GM11168 (cell line): ENCODE data around the gene UBE4A.
"Not testable (repeated sequence)": the region's sequence is repeated elsewhere in the genome, so short reads cannot be mapped to it uniquely, and the experiment has no call there.

Experiments used
- in situ Hi-C: fragments of 300-500 bp; cut with MboI; formaldehyde crosslinking; loops from one replicate; pipeline ENCODE4 v1.12.0; 2022; ENCODE audit warnings: low sequenced_read_pairs; ENCODE audit not compliant: unreplicated experiment

The UBE4A gene

GRCh38 chr11:118398791-118399559, 39.6 kb downstream of the UBE4A start:
- in situ Hi-C loops, result loop anchor here (25.0 kb wide), 1 partner anchor 88 kb away; no protein-coding TSS in a partner anchor

GRCh38 chr11:118401151-118401879, 41.9 kb downstream of the UBE4A start, which contains the start of gene ATP5MG:
ATP5MG (plus strand) TSS chr11:118401606; CDS start chr11:118401666, 60 bp downstream.
- in situ Hi-C loops, result no loop called here

GRCh38 chr11:118401880-118402590, 42.6 kb downstream of the UBE4A start:
- in situ Hi-C loops, result no loop called here

GRCh38 chr11:118402594-118402993, 43.2 kb downstream of the UBE4A start:
- in situ Hi-C loops, result not testable (repeated sequence)

GRCh38 chr11:118406599-118407166, 47.3 kb downstream of the UBE4A start:
- in situ Hi-C loops, result no loop called here

DNA sequence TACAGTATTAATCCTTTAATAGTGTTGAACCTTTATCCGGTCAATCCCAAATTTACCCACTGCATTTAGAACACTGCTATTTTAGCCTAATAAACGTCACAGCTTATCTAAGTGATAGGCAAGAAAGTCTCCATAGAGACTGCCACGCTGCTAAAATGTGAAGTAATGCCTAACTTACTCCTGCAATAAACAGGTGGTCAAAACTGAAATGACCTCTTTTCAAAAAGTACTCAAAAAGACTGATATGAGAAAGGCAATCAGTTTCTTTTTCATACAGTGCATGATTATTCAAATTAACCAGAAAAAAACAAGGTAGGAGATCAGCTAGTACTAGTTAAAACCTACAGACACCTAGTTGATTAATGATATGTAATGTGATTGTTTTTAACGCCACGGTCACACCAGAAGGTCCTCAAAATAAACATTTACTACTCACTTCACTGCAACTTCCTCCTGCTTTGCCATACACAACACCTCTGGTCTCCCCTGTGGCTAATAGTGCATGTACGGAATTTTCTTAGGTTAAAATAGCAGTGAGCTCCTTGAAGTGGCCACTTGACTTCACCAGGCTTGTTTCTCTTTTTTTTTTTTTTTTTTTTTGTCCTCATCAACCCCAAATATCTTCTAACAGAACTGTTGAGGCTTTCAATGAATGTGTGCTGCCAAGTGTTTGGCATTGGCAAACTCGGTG, 50.8 kb downstream of the UBE4A start:
- in situ Hi-C loops, result no loop called here

GRCh38 chr11:118411530-118411929, 52.1 kb downstream of the UBE4A start:
- in situ Hi-C loops, result no loop called here

GRCh38 chr11:118412921-118413320, 53.5 kb downstream of the UBE4A start:
- in situ Hi-C loops, result no loop called here

DNA sequence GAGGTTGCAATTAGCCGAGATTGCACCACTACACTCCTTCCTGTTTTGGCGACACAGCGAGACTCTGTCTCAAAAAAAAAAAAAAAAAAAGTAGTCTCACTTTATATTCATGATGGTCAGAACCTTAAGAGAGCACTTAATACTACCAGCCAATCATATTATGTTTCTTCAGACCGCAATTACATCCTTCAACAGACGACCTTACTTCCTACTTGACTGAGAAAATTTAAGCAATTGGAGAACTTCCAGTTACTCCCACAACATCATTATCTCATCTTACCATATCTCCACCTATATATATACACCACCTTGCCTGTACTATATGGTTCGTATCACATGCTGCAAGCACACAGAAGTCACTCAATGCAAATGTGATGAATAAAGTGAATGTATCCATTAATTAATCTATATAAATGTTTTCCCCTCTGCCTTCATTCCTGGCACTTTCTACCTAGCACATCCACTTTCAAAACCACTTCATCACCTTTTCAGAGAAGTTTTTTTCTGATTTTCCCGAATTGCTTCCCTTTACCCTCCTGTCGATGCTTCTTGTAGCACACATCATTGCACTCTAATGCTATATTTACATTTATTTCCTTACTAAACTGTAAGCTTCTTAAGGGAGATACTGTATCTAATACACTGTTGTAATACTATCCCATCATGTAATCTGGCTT, 55.8 kb downstream of the UBE4A start:
- in situ Hi-C loops, result no loop called here

GRCh38 chr11:118415739-118416068, 56.3 kb downstream of the UBE4A start:
- in situ Hi-C loops, result no loop called here

- in situ Hi-C loops, result not testable (repeated sequence)
Observed at GRCh38 chr11:118416900-118417299, 57.5 kb downstream of the UBE4A start.

DNA sequence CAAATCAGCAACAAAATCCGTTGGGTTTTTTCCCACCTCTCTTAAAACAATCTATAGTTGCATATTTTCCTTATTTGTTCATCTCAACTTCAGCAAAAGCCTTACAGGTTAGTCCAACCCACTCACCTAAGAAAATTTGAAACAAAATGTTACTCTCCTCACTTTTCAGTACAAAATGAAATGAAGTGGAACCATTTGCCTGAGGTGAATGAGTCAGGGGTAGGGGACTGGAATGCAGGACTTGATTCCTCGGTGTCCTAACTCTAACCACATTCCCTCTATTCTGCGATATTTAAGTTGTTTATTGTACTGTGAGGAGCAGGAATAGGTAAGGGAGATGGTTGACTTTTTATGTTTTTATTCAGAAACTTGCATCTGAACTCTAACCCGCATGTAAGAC, 58.4 kb downstream of the UBE4A start:
- in situ Hi-C loops, result no loop called here

DNA sequence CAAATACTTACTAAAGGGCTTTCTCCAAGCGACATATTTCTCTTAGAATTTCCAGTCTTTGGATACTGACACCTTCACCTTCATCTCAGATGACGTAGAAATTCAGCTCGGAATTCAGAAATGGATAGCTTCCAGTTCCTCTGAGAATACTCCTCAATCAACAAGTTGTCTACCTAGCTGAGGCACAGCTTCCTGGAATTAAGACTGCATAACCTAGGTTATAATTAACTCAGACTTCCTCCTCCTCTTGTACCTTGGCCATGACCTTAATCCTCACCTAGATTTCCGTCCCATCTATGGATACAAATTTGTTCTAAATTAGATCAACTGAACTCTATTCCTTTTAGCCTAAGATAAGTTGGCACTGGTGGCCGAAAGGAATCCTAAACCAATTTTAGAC, 59.4 kb downstream of the UBE4A start:
- in situ Hi-C loops, result no loop called here

DNA sequence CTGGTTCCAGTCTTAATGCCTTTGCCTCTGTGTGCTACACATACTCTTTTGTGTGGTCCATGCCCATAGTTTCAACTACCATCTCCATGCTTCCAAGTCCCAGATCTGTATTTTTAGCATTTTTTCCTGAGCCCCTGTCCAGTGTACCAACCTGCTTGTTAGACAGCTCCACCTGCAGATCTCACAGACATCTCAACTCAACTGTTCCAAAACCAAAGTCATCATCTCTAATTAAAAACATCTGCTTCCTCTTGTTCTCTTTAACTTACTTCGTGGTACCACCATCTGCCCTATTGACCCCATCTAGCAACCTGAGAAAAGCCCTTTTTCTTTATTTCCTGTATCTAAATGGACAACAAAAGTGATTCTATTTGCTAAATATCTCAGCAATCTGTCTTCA, 68.3 kb downstream of the UBE4A start:
- in situ Hi-C loops, result no loop called here

- in situ Hi-C loops, result no loop called here
Observed at GRCh38 chr11:118430956-118431355, 71.6 kb downstream of the UBE4A start.

DNA sequence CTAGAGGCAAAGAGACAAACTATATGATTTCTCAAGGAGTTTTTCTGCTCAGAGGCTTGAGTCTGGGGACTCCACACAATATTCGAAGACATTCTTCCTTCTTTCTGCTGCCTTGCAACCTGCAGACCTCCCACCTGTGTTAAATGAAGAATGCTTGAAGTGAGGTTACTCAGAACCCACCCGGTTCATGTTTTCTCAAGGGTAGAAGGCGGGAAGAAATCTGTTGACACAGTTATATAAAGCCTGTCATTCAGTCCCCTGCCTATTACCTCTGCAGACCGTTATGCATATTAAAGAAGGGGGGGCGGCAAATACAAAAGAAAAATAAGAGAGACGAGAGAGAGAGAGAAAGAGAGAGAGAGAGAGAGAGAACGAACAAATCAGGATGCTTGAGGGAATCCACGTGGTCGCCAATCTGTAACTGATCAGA, 74.7 kb downstream of the UBE4A start:
- in situ Hi-C loops, result no loop called here

DNA sequence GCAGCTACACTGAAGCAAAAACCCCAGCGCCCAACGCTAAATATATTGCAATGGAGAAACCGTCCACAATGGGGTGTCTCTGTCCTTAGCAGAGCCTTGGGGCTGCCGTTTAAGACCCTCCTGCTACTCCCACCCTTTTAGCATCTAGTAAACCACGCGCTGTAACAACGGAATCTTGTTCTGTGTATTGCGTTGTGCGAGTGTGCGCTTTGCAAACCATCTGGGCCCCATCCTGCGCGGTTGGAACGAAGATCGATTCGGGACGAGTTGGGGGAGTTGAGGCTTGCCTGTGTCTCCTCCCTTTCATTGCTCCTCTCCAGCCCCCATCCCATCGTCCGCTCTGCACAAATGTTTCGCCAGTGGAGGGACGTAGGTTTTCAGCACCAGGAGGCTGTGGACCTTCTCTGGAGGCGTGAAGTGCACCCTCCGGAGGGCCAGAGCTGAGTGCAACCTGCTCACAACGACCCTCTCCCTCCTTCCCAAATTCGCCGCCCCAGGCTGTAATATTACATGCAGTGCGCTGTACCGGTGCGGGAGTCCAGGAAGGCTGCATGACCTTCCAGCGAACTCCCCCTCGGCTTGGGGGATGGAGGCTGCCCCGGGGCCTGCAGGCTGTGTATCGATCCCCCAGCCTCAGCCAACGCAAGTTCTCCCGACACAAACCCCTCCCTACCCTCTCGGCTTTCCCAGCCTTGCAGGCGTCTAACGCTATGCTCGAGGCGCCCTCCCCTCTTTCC, 75.3 kb downstream of the UBE4A start:
- in situ Hi-C loops, result no loop called here

DNA sequence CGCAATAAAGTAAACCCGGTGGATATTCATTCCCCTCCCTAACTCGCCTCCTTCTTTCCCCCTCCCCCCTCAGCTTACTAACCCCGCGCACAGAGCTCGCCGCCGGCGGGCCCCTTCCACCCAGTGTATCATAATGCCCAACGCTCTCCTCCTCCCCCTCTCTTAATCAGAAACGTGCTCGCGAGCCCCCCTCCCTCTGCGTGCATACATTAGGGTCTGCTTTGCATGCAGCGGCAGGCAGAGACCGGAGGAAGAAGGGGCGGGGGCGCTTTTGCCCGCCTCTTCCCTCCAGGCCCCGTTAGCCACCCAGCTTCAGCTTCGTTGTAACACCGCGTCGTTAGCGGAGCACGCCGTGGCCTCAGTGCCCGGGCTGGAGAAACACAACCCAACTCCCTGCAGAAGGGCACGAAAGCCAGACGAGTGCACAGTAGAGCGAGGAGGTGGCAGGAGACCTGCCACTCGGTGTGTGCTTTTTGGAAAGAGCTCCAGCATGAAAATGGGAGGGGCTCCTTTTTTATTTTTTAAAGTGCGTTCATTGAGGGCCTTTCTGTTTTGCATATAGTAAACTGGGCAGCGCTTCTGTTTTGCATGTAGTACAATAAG, 76.0 kb downstream of the UBE4A start:
- in situ Hi-C loops, result no loop called here
